NT2/D1 (cell line): ENCODE results near the gene ARHGEF16.

Experiments
- DNase-seq: peaks from one replicate; pipeline ENCODE4 v3.0.0-alpha.2; 2011; ENCODE audit warnings: low read depth, low spot score
- H3K27me3 ChIP-seq: 2 replicates; pipeline ENCODE4 v1.6.0; 2011; ENCODE audit warnings: mild to moderate bottlenecking; ENCODE audit not compliant: insufficient read length, insufficient read depth
- H3K36me3 ChIP-seq: 2 replicates; pipeline ENCODE4 v1.6.1; 2011; ENCODE audit warnings: mild to moderate bottlenecking, low read length, mixed read lengths; ENCODE audit not compliant: insufficient read depth, insufficient read length
- H3K4me1 ChIP-seq: 2 replicates; pipeline ENCODE4 v1.5.1; 2011; ENCODE audit not compliant: insufficient read depth, insufficient read length
- H3K4me3 ChIP-seq: 2 replicates; pipeline ENCODE4 v1.5.1; 2011; ENCODE audit warnings: low read depth; ENCODE audit not compliant: insufficient read length
- H3K9ac ChIP-seq: 2 replicates; pipeline ENCODE4 v1.6.0; 2011; ENCODE audit warnings: low read depth; ENCODE audit not compliant: insufficient read length
- H3K9me3 ChIP-seq: 2 replicates; pipeline ENCODE4 v1.5.1; 2011; ENCODE audit warnings: mild to moderate bottlenecking, low read length; ENCODE audit not compliant: insufficient read depth
- SUZ12 ChIP-seq: IDR thresholded peaks from 2 replicates; pipeline ENCODE4 v1.6.1; 2011; ENCODE audit not compliant: insufficient read length, insufficient read depth; ENCODE audit errors: extremely low read depth
- YY1 ChIP-seq: IDR thresholded peaks from 2 replicates; pipeline ENCODE4 v1.6.1; 2011; ENCODE audit not compliant: insufficient read length, insufficient read depth
- ZNF274 ChIP-seq: IDR thresholded peaks from 2 replicates; pipeline ENCODE4 v1.6.1; 2011; ENCODE audit warnings: mild to moderate bottlenecking, low read depth, low read length

The ARHGEF16 gene

GRCh38 chr1:3433596-3434320 lies 20.7 kb upstream of the ARHGEF16 start:
- Histone ChIP-seq H3K4me3 (no peak overlapping the region), H3K4me1 (peaks cover 14% of the 10 kb centered on the region), H3K9me3 (peaks cover 7% of the 10 kb centered on the region; the same call in 1 of the 2 replicates), H3K36me3 (no peaks in the 10 kb centered on the region), H3K27me3 (no peaks in the 10 kb centered on the region), H3K9ac (no peak overlapping the region)
- DNase-seq: no peak
- TF ChIP-seq SUZ12 (no peak), YY1 (no peak), ZNF274 (no peak)

GRCh38 chr1:3434406-3435110 lies 19.9 kb upstream of the ARHGEF16 start:
- DNase-seq: no peak

GRCh38 chr1:3435666-3436065 lies 18.8 kb upstream of the ARHGEF16 start:
- Histone ChIP-seq H3K9me3 (peaks cover 7% of the 10 kb centered on the region; the same call in 1 of the 2 replicates), H3K9ac (no peak overlapping the region), H3K36me3 (no peaks in the 10 kb centered on the region), H3K27me3 (no peaks in the 10 kb centered on the region), H3K4me1 (peaks cover 11% of the 10 kb centered on the region), H3K4me3 (no peak overlapping the region)
- no peak for DNase-seq
- no peak for TF ChIP-seq YY1
- no peak for TF ChIP-seq ZNF274
- no peak for TF ChIP-seq SUZ12

More at GRCh38 chr1:3434406-3435110, 19.9 kb upstream of the ARHGEF16 start:
- no peak overlapping the region for H3K4me3 ChIP-seq
- no peaks in the 10 kb centered on the region for H3K27me3 ChIP-seq
- peaks cover 14% of the 10 kb centered on the region for H3K4me1 ChIP-seq
- no peak overlapping the region for H3K9ac ChIP-seq
- H3K36me3 ChIP-seq: no peaks in the 10 kb centered on the region
- H3K9me3 ChIP-seq: peaks cover 7% of the 10 kb centered on the region; the same call in 1 of the 2 replicates
- TF ChIP-seq ZNF274: no peak
- no peak for TF ChIP-seq SUZ12
- no peak for TF ChIP-seq YY1

- Histone ChIP-seq H3K9ac (no peak overlapping the region), H3K4me1 (peaks cover 7% of the 10 kb centered on the region), H3K4me3 (no peak overlapping the region), H3K9me3 (peaks cover 7% of the 10 kb centered on the region; the same call in 1 of the 2 replicates), H3K27me3 (no peaks in the 10 kb centered on the region), H3K36me3 (no peaks in the 10 kb centered on the region)
- no peak for TF ChIP-seq SUZ12
- no peak for TF ChIP-seq YY1
- TF ChIP-seq ZNF274: no peak
- no peak for DNase-seq
These were observed 18.0 kb upstream of the ARHGEF16 start for GRCh38 chr1:3436451-3436850.

GRCh38 chr1:3436901-3437300 lies 17.6 kb upstream of the ARHGEF16 start:
- Histone ChIP-seq H3K27me3 (no peaks in the 10 kb centered on the region), H3K9me3 (peaks cover 7% of the 10 kb centered on the region; the same call in 1 of the 2 replicates), H3K4me3 (no peak overlapping the region), H3K36me3 (no peaks in the 10 kb centered on the region), H3K9ac (no peak overlapping the region), H3K4me1 (peaks cover 8% of the 10 kb centered on the region)
- DNase-seq: no peak
- TF ChIP-seq YY1 (no peak), ZNF274 (no peak), SUZ12 (no peak)

GRCh38 chr1:3438661-3439180 lies 15.7 kb upstream of the ARHGEF16 start:
- H3K9me3 ChIP-seq: peaks cover 7% of the 10 kb centered on the region; the same call in 1 of the 2 replicates
- H3K4me3 ChIP-seq: no peak overlapping the region
- H3K27me3 ChIP-seq: no peaks in the 10 kb centered on the region
- H3K36me3 ChIP-seq: no peaks in the 10 kb centered on the region
- H3K9ac ChIP-seq: no peak overlapping the region
- peaks cover 9% of the 10 kb centered on the region for H3K4me1 ChIP-seq
- TF ChIP-seq SUZ12 (no peak), YY1 (no peak), ZNF274 (no peak)
- no peak for DNase-seq

- peaks cover 9% of the 10 kb centered on the region for H3K4me1 ChIP-seq
- H3K36me3 ChIP-seq: no peaks in the 10 kb centered on the region
- no peaks in the 10 kb centered on the region for H3K27me3 ChIP-seq
- DNase-seq: no peak
- TF ChIP-seq ZNF274 (no peak), YY1 (no peak), SUZ12 (no peak)
- H3K9me3 ChIP-seq: peaks cover 7% of the 10 kb centered on the region; the same call in 1 of the 2 replicates
- H3K4me3 ChIP-seq: no peak overlapping the region
- H3K9ac ChIP-seq: no peak overlapping the region
These were observed 14.8 kb upstream of the ARHGEF16 start for GRCh38 chr1:3439346-3440299.
